Stimulated activated CD8-positive, alpha-beta memory T cell treated with anti-CD3 and anti-CD28 coated beads, Interleukin-15, amount 100 ng/mL, for 1 hour (primary cell): Measurements from ENCODE around the gene BHMT2.

Experiments used
- DNase-seq: peaks from one replicate; pipeline ENCODE4 v3.0.0-alpha.2; 2020; ENCODE audit warnings: low read depth

Gene BHMT2

GRCh38 chr5:79122973-79123372, 53.4 kb downstream of the BHMT2 start:
- no peak for DNase-seq

GRCh38 chr5:79124607-79125006, 55.0 kb downstream of the BHMT2 start:
- DNase-seq, result no peak

- no peak for DNase-seq
Measured at GRCh38 chr5:79130781-79131180, 61.2 kb downstream of the BHMT2 start.

- no peak for DNase-seq
Measured at GRCh38 chr5:79133121-79133656, 63.6 kb downstream of the BHMT2 start.

GRCh38 chr5:79133657-79134451, 64.3 kb downstream of the BHMT2 start:
- peak; percentile 41 for DNase-seq

- DNase-seq, result no peak
Measured at GRCh38 chr5:79135790-79136553, 66.4 kb downstream of the BHMT2 start.

- DNase-seq, result no peak
Measured at GRCh38 chr5:79136618-79137017, 67.1 kb downstream of the BHMT2 start.
